HG02763 (cell line): ENCODE data around the gene FARS2.

Source experiments
- ATAC-seq: cut with Tn5 transposase; IDR thresholded peaks from one replicate; pipeline ENCODE4 v1.9.1; 2021; ENCODE audit warnings: mild to moderate bottlenecking, moderate library complexity; ENCODE audit not compliant: unreplicated experiment

FARS2 gene

GRCh38 chr6:5610640-5611039 is 349.3 kb downstream of the FARS2 start:
- ATAC-seq = no peak

GRCh38 chr6:5617179-5617578 is 355.9 kb downstream of the FARS2 start:
- ATAC-seq = no peak

- no peak for ATAC-seq
Measured at GRCh38 chr6:5619249-5619648, 357.9 kb downstream of the FARS2 start.

GRCh38 chr6:5622276-5623005 is 361.1 kb downstream of the FARS2 start:
- ATAC-seq = no peak

GRCh38 chr6:5623769-5624168 is 362.5 kb downstream of the FARS2 start:
- no peak for ATAC-seq

- ATAC-seq = no peak
Measured at GRCh38 chr6:5624256-5624655, 362.9 kb downstream of the FARS2 start.

- ATAC-seq = peak; percentile 82
Measured at GRCh38 chr6:5626727-5627426, 365.6 kb downstream of the FARS2 start.

GRCh38 chr6:5630636-5631035 is 369.3 kb downstream of the FARS2 start:
- ATAC-seq = no peak

GRCh38 chr6:5632348-5632935 is 371.1 kb downstream of the FARS2 start:
- ATAC-seq = no peak

GRCh38 chr6:5634525-5634924 is 373.2 kb downstream of the FARS2 start:
- ATAC-seq = no peak

GRCh38 chr6:5636210-5637030 is 375.1 kb downstream of the FARS2 start:
- ATAC-seq = no peak

GRCh38 chr6:5637714-5638113 is 376.4 kb downstream of the FARS2 start:
- ATAC-seq = no peak

GRCh38 chr6:5638666-5639065 is 377.4 kb downstream of the FARS2 start:
- no peak for ATAC-seq

GRCh38 chr6:5639193-5639592 is 377.9 kb downstream of the FARS2 start:
- no peak for ATAC-seq

GRCh38 chr6:5640614-5641013 is 379.3 kb downstream of the FARS2 start:
- ATAC-seq = no peak

- no peak for ATAC-seq
Measured at GRCh38 chr6:5644523-5645185, 383.3 kb downstream of the FARS2 start.

- no peak for ATAC-seq
Measured at GRCh38 chr6:5645328-5646290, 384.3 kb downstream of the FARS2 start.

GRCh38 chr6:5652406-5653137 is 391.3 kb downstream of the FARS2 start:
- no peak for ATAC-seq

GRCh38 chr6:5653801-5654200 is 392.5 kb downstream of the FARS2 start:
- ATAC-seq = no peak
